ENCODE data around the gene ERICH4. TPM values are rescaled to one million over a fixed set of nuclear protein-coding genes. Genes with fewer than 3 reads are reported as not detected.

ERICH4 gene
- total and polyA plus RNA-seq, 2 of the 13 experiments (the other 11 are each of a cell fraction or from before 2014, with no cell fraction given), result 0.40 to 0.64 TPM

GRCh38 chr19:41397086-41398049 lies 45.6 kb upstream of the ERICH4 start, which contains the start of the genes BCKDHA and EXOSC5 (continued):
- TF ChIP-seq FIP1L1 (IDR thresholded peaks at IDR 0.05; ENCODE audit: borderline replicate concordance, insufficient read depth, low read depth, low read length) (no peak), KIAA2018 (CRISPR knock-in tag; IDR thresholded peaks at IDR 0.05; ENCODE audit: borderline replicate concordance) (no peak; the same call in 1 of the 2 replicates), PCBP1 (IDR thresholded peaks at IDR 0.05; ENCODE audit: borderline replicate concordance, low read depth, low read length) (no peak), RARG (CRISPR knock-in tag; IDR thresholded peaks at IDR 0.05; ENCODE audit: low read depth) (no peak), ZBTB46 (CRISPR knock-in tag; IDR thresholded peaks at IDR 0.05; ENCODE audit: borderline replicate concordance) (no peak), FOXP4 (CRISPR knock-in tag; IDR thresholded peaks at IDR 0.05) (peak; percentile 72), ZNF670 (CRISPR knock-in tag; IDR thresholded peaks at IDR 0.05; ENCODE audit: borderline replicate concordance) (no peak), SUZ12 (IDR thresholded peaks at IDR 0.05; ENCODE audit: low read depth, low read length) (no peak), ZNF780A (CRISPR knock-in tag; IDR thresholded peaks at IDR 0.05) (no peak), TFDP2 (CRISPR knock-in tag; IDR thresholded peaks at IDR 0.05) (peak; percentile 94), GLI4 (CRISPR knock-in tag; IDR thresholded peaks at IDR 0.05; ENCODE audit: borderline replicate concordance) (no peak; the same call in 1 of the 2 replicates), MTF1 (CRISPR knock-in tag; IDR thresholded peaks at IDR 0.05) (no peak), MIER2 (CRISPR knock-in tag; IDR thresholded peaks at IDR 0.05) (no peak), FOXO1 (CRISPR knock-in tag; IDR thresholded peaks at IDR 0.05) (peak; percentile 67), MAFF (IDR thresholded peaks at IDR 0.05; ENCODE audit: low read depth, low read length) (no peak)

Data from HepG2 (cell line).